Muscle layer of duodenum (tissue), 2 donors: ENCODE data around the gene RALGPS1.

Source experiments
- H3K27ac ChIP-seq: one replicate; pipeline ENCODE4 v1.7.0; 2013; ENCODE audit warnings: mild to moderate bottlenecking, low read length
- H3K27me3 ChIP-seq: one replicate; pipeline ENCODE4 v1.7.0; 2013; ENCODE audit warnings: low read depth, mild to moderate bottlenecking, control low read depth, low read length
- H3K36me3 ChIP-seq, 2 donors: one replicate each; pipeline ENCODE4 v1.7.0; 2013; ENCODE audit warnings: low read length in 2 of 2, control low read depth in 1 of 2, mild to moderate bottlenecking in 1 of 2; ENCODE audit not compliant: insufficient read depth in 2 of 2, control insufficient read depth in 1 of 2
- H3K4me1 ChIP-seq, 2 donors: one replicate each; pipeline ENCODE4 v1.7.0; 2013; ENCODE audit warnings: low read length in 2 of 2, mild to moderate bottlenecking in 2 of 2, control low read depth in 1 of 2, moderate library complexity in 1 of 2; ENCODE audit not compliant: insufficient read depth in 2 of 2, control insufficient read depth in 1 of 2
- H3K4me3 ChIP-seq, 2 donors: one replicate each; pipeline ENCODE4 v1.7.0; 2013; ENCODE audit warnings: low read length in 2 of 2, low read depth in 1 of 2, mild to moderate bottlenecking in 1 of 2
- H3K9me3 ChIP-seq, 2 donors: one replicate each; pipeline ENCODE4 v1.7.0; 2013; ENCODE audit warnings: low read length in 2 of 2, control low read depth in 1 of 2, mild to moderate bottlenecking in 1 of 2; ENCODE audit not compliant: control insufficient read depth in 1 of 2
- donor health status: healthy.

The RALGPS1 gene

GRCh38 chr9:127047971-127048370 lies 133.4 kb downstream of the RALGPS1 start:
- Histone ChIP-seq H3K4me3 (no peak overlapping the region), H3K27me3 (no peaks in the 10 kb centered on the region), H3K4me1 (peaks cover 0 to 7% of the 10 kb centered on the region in 2 donors), H3K9me3 (no peaks in the 10 kb centered on the region), H3K36me3 (peaks cover 0 to 2% of the 10 kb centered on the region in 2 donors), H3K27ac (no peak overlapping the region)

- Histone ChIP-seq H3K27me3 (no peaks in the 10 kb centered on the region), H3K9me3 (no peaks in the 10 kb centered on the region), H3K36me3 (peaks cover 0 to 3% of the 10 kb centered on the region in 2 donors), H3K4me1 (peaks cover 4 to 15% of the 10 kb centered on the region in 2 donors), H3K27ac (no peak overlapping the region), H3K4me3 (no peak overlapping the region)
Observed at GRCh38 chr9:127049044-127049443, 134.5 kb downstream of the RALGPS1 start.

GRCh38 chr9:127049581-127049980 lies 135.0 kb downstream of the RALGPS1 start:
- H3K27me3 ChIP-seq: no peaks in the 10 kb centered on the region
- H3K36me3 ChIP-seq: peaks cover 0 to 3% of the 10 kb centered on the region in 2 donors
- H3K9me3 ChIP-seq: no peaks in the 10 kb centered on the region
- H3K4me1 ChIP-seq: peaks cover 4 to 15% of the 10 kb centered on the region in 2 donors
- no peak overlapping the region for H3K4me3 ChIP-seq
- no peak overlapping the region for H3K27ac ChIP-seq

GRCh38 chr9:127050152-127050551 lies 135.6 kb downstream of the RALGPS1 start:
- no peaks in the 10 kb centered on the region for H3K9me3 ChIP-seq
- peaks cover 4 to 15% of the 10 kb centered on the region in 2 donors for H3K4me1 ChIP-seq
- H3K4me3 ChIP-seq: no peak overlapping the region
- H3K27me3 ChIP-seq: no peaks in the 10 kb centered on the region
- no peak overlapping the region for H3K27ac ChIP-seq
- peaks cover 0 to 3% of the 10 kb centered on the region in 2 donors for H3K36me3 ChIP-seq

GRCh38 chr9:127050591-127051001 lies 136.0 kb downstream of the RALGPS1 start:
- Histone ChIP-seq H3K27ac (no peak overlapping the region), H3K27me3 (no peaks in the 10 kb centered on the region), H3K4me3 (no peak overlapping the region), H3K36me3 (peaks cover 0 to 3% of the 10 kb centered on the region in 2 donors), H3K9me3 (no peaks in the 10 kb centered on the region), H3K4me1 (peaks cover 4 to 15% of the 10 kb centered on the region in 2 donors)

- Histone ChIP-seq H3K9me3 (no peaks in the 10 kb centered on the region), H3K4me3 (no peak overlapping the region), H3K27me3 (no peaks in the 10 kb centered on the region), H3K27ac (no peak overlapping the region), H3K4me1 (peaks cover 4 to 15% of the 10 kb centered on the region in 2 donors), H3K36me3 (peaks cover 0 to 3% of the 10 kb centered on the region in 2 donors)
Observed at GRCh38 chr9:127051881-127052595, 137.5 kb downstream of the RALGPS1 start.

- Histone ChIP-seq H3K36me3 (peaks cover 0 to 3% of the 10 kb centered on the region in 2 donors), H3K27ac (peak overlapping the region; percentile 34), H3K9me3 (no peaks in the 10 kb centered on the region), H3K4me1 (peaks cover 4 to 15% of the 10 kb centered on the region in 2 donors), H3K27me3 (no peaks in the 10 kb centered on the region), H3K4me3 (no peak overlapping the region)
Observed at GRCh38 chr9:127053057-127053821, 138.7 kb downstream of the RALGPS1 start.

- Histone ChIP-seq H3K27me3 (no peaks in the 10 kb centered on the region), H3K4me1 (peaks cover 4 to 15% of the 10 kb centered on the region in 2 donors), H3K9me3 (no peaks in the 10 kb centered on the region), H3K4me3 (no peak overlapping the region), H3K36me3 (peaks cover 0 to 3% of the 10 kb centered on the region in 2 donors), H3K27ac (peak overlapping the region; percentile 34)
Observed at GRCh38 chr9:127053960-127054359, 139.4 kb downstream of the RALGPS1 start.

- H3K4me1 ChIP-seq: peaks cover 4 to 28% of the 10 kb centered on the region in 2 donors
- H3K4me3 ChIP-seq: no peak overlapping the region
- H3K9me3 ChIP-seq: no peaks in the 10 kb centered on the region
- H3K27ac ChIP-seq: no peak overlapping the region
- no peaks in the 10 kb centered on the region for H3K27me3 ChIP-seq
- peaks cover 0 to 3% of the 10 kb centered on the region in 2 donors for H3K36me3 ChIP-seq
Observed at GRCh38 chr9:127055745-127056402, 141.3 kb downstream of the RALGPS1 start.

GRCh38 chr9:127056446-127056845 lies 141.9 kb downstream of the RALGPS1 start:
- H3K4me3 ChIP-seq: no peak overlapping the region
- no peak overlapping the region for H3K27ac ChIP-seq
- peaks cover 4 to 28% of the 10 kb centered on the region in 2 donors for H3K4me1 ChIP-seq
- H3K36me3 ChIP-seq: peaks cover 0 to 3% of the 10 kb centered on the region in 2 donors
- H3K27me3 ChIP-seq: no peaks in the 10 kb centered on the region
- no peaks in the 10 kb centered on the region for H3K9me3 ChIP-seq

- H3K4me1 ChIP-seq: peaks cover 4 to 19% of the 10 kb centered on the region in 2 donors
- H3K27me3 ChIP-seq: no peaks in the 10 kb centered on the region
- H3K27ac ChIP-seq: no peak overlapping the region
- H3K36me3 ChIP-seq: no peaks in the 10 kb centered on the region
- no peaks in the 10 kb centered on the region for H3K9me3 ChIP-seq
- no peak overlapping the region for H3K4me3 ChIP-seq
Observed at GRCh38 chr9:127058011-127058644, 143.5 kb downstream of the RALGPS1 start.
